ENCODE measurements around the gene HOXB13. TPM values are rescaled to one million over a fixed set of nuclear protein-coding genes. Genes with fewer than 3 reads are reported as not detected.

HOXB13 gene
- total and polyA plus RNA-seq, 8 donors, result 0.06 TPM; not detected in 7

GRCh38 chr17:48757524-48757961 lies 29.0 kb upstream of the HOXB13 start:
- intact Hi-C loops (cut with DNase I), result no loop called here
- Histone ChIP-seq H3K9me3 (no peaks in the 10 kb centered on the region), H3K4me3 (no peak overlapping the region), H3K4me1 (no peaks in the 10 kb centered on the region), H3K36me3 (no peaks in the 10 kb centered on the region), H3K27ac (no peak overlapping the region), H3K27me3 (peaks cover 8 to 34% (median 14%) of the 10 kb centered on the region in 4 donors)
- DNase-seq (no peak), FAIRE-seq (no peak), ATAC-seq (no peak)
- WGBS, 2 donors, result 39 to 49% methylated on average over 2 of the region's 2 CpGs
- TF ChIP-seq CTCF (IDR thresholded peaks at IDR 0.05), result no peak

- TF ChIP-seq CTCF (IDR thresholded peaks at IDR 0.05), result no peak
- WGBS, 2 donors, result 26 to 28% methylated on average over 3 of the region's 3 CpGs
- intact Hi-C loops (cut with DNase I), result no loop called here
- FAIRE-seq (no peak), ATAC-seq (peak in 3 of 4 donors; percentile 33 to 59 (median 53)), DNase-seq (no peak)
- Histone ChIP-seq H3K9me3 (no peaks in the 10 kb centered on the region), H3K27ac (no peak overlapping the region), H3K27me3 (peaks cover 9 to 40% (median 16%) of the 10 kb centered on the region in 4 donors), H3K4me3 (no peak overlapping the region), H3K4me1 (no peaks in the 10 kb centered on the region), H3K36me3 (no peaks in the 10 kb centered on the region)
Observed at GRCh38 chr17:48756830-48757251, 28.3 kb upstream of the HOXB13 start.

- ATAC-seq, result no peak
- no peaks in the 10 kb centered on the region for H3K9me3 ChIP-seq
- no peak overlapping the region for H3K4me3 ChIP-seq
- no peak for TF ChIP-seq CTCF (IDR thresholded peaks at IDR 0.05)
- 17 to 20% methylated on average over 8 of the region's 8 CpGs for WGBS, 2 donors
- no peak for DNase-seq
- no peak for FAIRE-seq
- intact Hi-C loops (cut with DNase I), result no loop called here
- peaks cover 9 to 52% (median 20%) of the 10 kb centered on the region in 4 donors for H3K27me3 ChIP-seq
- H3K27ac ChIP-seq, result no peak overlapping the region
- H3K36me3 ChIP-seq, result no peaks in the 10 kb centered on the region
- no peaks in the 10 kb centered on the region for H3K4me1 ChIP-seq
Observed at GRCh38 chr17:48755356-48755755, 26.8 kb upstream of the HOXB13 start.

GRCh38 chr17:48754500-48755261 lies 26.1 kb upstream of the HOXB13 start:
- Histone ChIP-seq H3K4me1 (no peaks in the 10 kb centered on the region), H3K27ac (no peak overlapping the region), H3K36me3 (no peaks in the 10 kb centered on the region), H3K9me3 (no peaks in the 10 kb centered on the region), H3K4me3 (no peak overlapping the region), H3K27me3 (peaks cover 9 to 59% (median 23%) of the 10 kb centered on the region in 4 donors)
- 9% methylated on average over 52 of the region's 52 CpGs for WGBS, 2 donors
- TF ChIP-seq CTCF (IDR thresholded peaks at IDR 0.05), result no peak
- intact Hi-C loops (cut with DNase I), result no loop called here
- FAIRE-seq (no peak), ATAC-seq (no peak), DNase-seq (no peak)

Data from pancreas (tissue), 10 donors.